DOHH2 (cell line): ENCODE results near the gene FAM180A.

Source experiments
- H3F3A ChIP-seq: fragments of 200-600 bp; sonication (generic), shearing (Covaris generic); 2 replicates; pipeline ENCODE4 v1.6.0; 2016; ENCODE audit warnings: antibody characterized with exemption, mild to moderate bottlenecking; ENCODE audit not compliant: control insufficient read depth, insufficient read depth
- H3K27ac ChIP-seq: fragments of 200-600 bp; sonication (generic); 2 replicates; pipeline ENCODE4 v1.5.1; 2014; ENCODE audit warnings: low read depth, mild to moderate bottlenecking, low read length, moderate library complexity
- H3K27me3 ChIP-seq: fragments of 200-600 bp; sonication (generic); 2 replicates; pipeline ENCODE4 v1.6.1; 2014; ENCODE audit warnings: mild to moderate bottlenecking, low read length, mixed read lengths; ENCODE audit not compliant: control insufficient read depth
- H3K36me3 ChIP-seq: fragments of 200-600 bp; sonication (generic); 2 replicates; pipeline ENCODE4 v1.6.1; 2014; ENCODE audit warnings: mild to moderate bottlenecking, low read length, moderate library complexity, mixed read lengths; ENCODE audit not compliant: control insufficient read depth
- H3K4me1 ChIP-seq: fragments of 200-600 bp; sonication (generic); 2 replicates; pipeline ENCODE4 v1.6.1; 2014; ENCODE audit warnings: mild to moderate bottlenecking, low read length, mixed read lengths; ENCODE audit not compliant: control insufficient read depth
- H3K4me2 ChIP-seq: fragments of 200-600 bp; sonication (generic); 2 replicates; pipeline ENCODE4 v1.6.0; 2014; ENCODE audit warnings: mild to moderate bottlenecking, low read length, moderate library complexity
- H3K4me3 ChIP-seq: fragments of 200-600 bp; sonication (generic); 2 replicates; pipeline ENCODE4 v1.5.1; 2014; ENCODE audit warnings: mild to moderate bottlenecking, low read length, mixed read lengths
- H3K79me2 ChIP-seq: fragments of 200-600 bp; sonication (generic); 2 replicates; pipeline ENCODE4 v1.6.1; 2014; ENCODE audit warnings: mild to moderate bottlenecking, low read length, mixed read lengths; ENCODE audit not compliant: control insufficient read depth
- H3K9me2 ChIP-seq: fragments of 200-600 bp; sonication (generic); replicated peaks from 2 replicates; pipeline ENCODE4 v1.6.1; 2014; ENCODE audit warnings: mild to moderate bottlenecking, low read length, mixed read lengths; ENCODE audit not compliant: control insufficient read depth
- H3K9me3 ChIP-seq: fragments of 200-600 bp; sonication (generic); 2 replicates; pipeline ENCODE4 v1.6.1; 2014; ENCODE audit warnings: antibody characterized with exemption, low read length, mixed read lengths; ENCODE audit not compliant: control insufficient read depth, insufficient read depth
- H4K20me1 ChIP-seq: fragments of 200-600 bp; sonication (generic); 2 replicates; pipeline ENCODE4 v1.6.0; 2014; ENCODE audit warnings: low read depth, mild to moderate bottlenecking, antibody characterized with exemption, low read length, moderate library complexity; ENCODE audit not compliant: control insufficient read depth, insufficient read depth
- EZH2phosphoT487 ChIP-seq: fragments of 200-600 bp; sonication (generic); IDR thresholded peaks from 2 replicates; pipeline ENCODE4 v1.6.1; 2017; ENCODE audit warnings: borderline replicate concordance, mild to moderate bottlenecking, antibody characterized with exemption, low read length, moderate library complexity, mixed read lengths
- TF ChIP-seq, protein P1 (sequence below): fragments of 200-600 bp; sonication (generic); IDR thresholded peaks from one replicate; pipeline ENCODE4 v1.5.1; 2014; ENCODE audit warnings: antibody characterized with exemption, mild to moderate bottlenecking, low read depth, low read length; ENCODE audit not compliant: poor library complexity, severe bottlenecking

FAM180A gene

DNA sequence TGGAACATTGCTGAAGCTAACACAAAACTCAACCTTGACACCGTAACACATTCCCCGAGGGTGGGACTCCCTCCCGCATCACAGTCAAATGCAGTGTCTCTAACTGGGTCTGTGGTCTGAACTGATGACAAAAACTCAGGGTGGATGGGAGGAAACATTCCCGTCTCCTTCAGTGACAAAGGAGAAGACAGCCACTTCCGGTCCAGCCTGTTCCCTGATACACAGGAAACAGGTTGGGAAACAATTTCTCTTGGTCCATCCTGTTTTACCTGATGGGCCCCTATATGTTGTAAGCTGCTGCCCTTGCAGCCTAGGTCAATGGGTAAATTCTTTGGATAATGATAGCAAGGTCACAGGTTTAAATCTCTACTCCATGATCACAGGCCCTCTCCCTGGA, 41.0 kb downstream of the FAM180A start:
- peaks cover 3% of the 10 kb centered on the region; the same call in 1 of the 2 replicates for H3K27me3 ChIP-seq
- H3K36me3 ChIP-seq, result no peaks in the 10 kb centered on the region
- no peaks in the 10 kb centered on the region for H3K79me2 ChIP-seq
- H3K4me2 ChIP-seq, result no peak overlapping the region
- H4K20me1 ChIP-seq, result no peaks in the 10 kb centered on the region
- H3K4me3 ChIP-seq, result no peak overlapping the region
- no peaks in the 10 kb centered on the region for H3F3A ChIP-seq
- no peaks in the 10 kb centered on the region for H3K9me2 ChIP-seq
- no peak overlapping the region for H3K27ac ChIP-seq
- H3K9me3 ChIP-seq, result no peaks in the 10 kb centered on the region
- TF ChIP-seq, protein P1, sequence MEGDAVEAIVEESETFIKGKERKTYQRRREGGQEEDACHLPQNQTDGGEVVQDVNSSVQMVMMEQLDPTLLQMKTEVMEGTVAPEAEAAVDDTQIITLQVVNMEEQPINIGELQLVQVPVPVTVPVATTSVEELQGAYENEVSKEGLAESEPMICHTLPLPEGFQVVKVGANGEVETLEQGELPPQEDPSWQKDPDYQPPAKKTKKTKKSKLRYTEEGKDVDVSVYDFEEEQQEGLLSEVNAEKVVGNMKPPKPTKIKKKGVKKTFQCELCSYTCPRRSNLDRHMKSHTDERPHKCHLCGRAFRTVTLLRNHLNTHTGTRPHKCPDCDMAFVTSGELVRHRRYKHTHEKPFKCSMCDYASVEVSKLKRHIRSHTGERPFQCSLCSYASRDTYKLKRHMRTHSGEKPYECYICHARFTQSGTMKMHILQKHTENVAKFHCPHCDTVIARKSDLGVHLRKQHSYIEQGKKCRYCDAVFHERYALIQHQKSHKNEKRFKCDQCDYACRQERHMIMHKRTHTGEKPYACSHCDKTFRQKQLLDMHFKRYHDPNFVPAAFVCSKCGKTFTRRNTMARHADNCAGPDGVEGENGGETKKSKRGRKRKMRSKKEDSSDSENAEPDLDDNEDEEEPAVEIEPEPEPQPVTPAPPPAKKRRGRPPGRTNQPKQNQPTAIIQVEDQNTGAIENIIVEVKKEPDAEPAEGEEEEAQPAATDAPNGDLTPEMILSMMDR, result no peak
- no peak for TF ChIP-seq EZH2phosphoT487
- no peaks in the 10 kb centered on the region for H3K4me1 ChIP-seq

DNA sequence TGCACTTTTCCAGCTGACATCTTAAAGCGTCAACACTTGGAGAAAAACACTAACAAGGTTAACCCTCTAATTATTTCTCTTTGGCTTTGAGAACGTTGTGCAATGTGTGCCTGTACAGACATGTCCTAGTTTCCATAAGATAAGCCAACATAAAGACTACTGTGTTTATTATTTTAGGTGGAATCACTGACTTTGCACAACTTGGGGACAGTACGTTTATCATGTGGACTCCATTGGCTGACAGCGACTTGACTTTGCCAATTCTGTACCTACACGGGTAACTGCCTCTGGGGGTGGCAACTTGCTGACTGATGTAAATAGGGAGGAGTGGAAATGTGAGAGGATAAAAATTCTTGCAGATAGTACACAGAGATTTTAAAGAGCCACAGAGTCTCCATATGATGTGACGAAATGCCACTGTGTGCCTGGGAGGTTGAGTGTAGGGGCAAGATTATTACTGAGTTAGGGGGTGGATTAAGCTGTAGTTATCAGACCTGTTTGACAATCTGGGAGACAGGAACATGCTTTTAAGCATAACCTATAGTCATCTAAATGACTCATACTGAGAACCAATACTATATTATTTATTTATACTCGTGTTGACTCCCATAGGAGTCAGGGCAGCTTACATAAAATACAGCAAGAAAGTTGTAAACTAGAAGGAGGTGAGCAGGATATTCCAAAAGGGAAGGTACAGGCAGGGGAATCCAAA, 41.6 kb downstream of the FAM180A start:
- Histone ChIP-seq H3K4me3 (no peak overlapping the region), H3K79me2 (no peaks in the 10 kb centered on the region), H3K4me2 (no peak overlapping the region), H3K27me3 (peaks cover 3% of the 10 kb centered on the region; the same call in 1 of the 2 replicates), H3K9me2 (no peaks in the 10 kb centered on the region), H3K4me1 (no peaks in the 10 kb centered on the region), H3F3A (no peaks in the 10 kb centered on the region), H3K36me3 (no peaks in the 10 kb centered on the region), H3K9me3 (no peaks in the 10 kb centered on the region), H3K27ac (no peak overlapping the region), H4K20me1 (no peaks in the 10 kb centered on the region)
- TF ChIP-seq EZH2phosphoT487, result no peak
- TF ChIP-seq, protein P1, result no peak

DNA sequence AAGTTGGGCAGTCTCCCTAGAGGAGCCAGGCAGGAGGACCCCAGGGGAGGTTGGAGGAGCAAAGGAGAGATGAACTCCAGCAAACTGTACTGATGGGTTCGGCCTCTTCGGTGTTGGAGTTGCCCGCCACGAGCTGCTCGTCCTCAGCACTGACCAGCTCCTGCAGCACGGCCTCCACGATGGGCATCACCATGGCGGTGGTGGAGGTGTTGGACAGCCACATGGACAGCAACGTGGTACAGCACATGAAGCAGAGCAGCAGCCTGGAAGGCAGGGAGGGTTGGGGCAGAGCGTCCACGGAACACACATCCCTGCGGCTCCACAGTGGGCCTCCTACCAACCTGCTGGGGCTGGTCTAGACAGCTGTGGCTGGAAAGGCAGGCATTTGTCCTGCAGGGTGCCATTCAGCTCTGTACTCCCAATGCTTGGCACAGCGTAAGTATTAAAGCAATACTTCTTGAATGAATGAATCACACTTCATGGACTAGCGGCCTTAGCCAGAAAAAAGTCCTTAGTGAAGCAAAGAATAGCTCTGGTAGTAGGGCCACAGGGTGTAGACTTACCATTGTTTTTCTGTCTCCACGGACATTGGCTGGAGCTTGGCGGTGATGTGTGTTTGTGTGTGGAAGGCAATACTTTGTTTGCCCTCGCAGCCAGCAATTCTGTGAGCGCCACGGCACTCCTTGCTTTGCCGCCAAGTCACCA, 42.4 kb downstream of the FAM180A start:
- no peaks in the 10 kb centered on the region for H3K79me2 ChIP-seq

More for the DNA sequence above, 42.4 kb downstream of the FAM180A start:
- H3K9me3 ChIP-seq, result no peaks in the 10 kb centered on the region
- H3K36me3 ChIP-seq, result no peaks in the 10 kb centered on the region
- no peaks in the 10 kb centered on the region for H4K20me1 ChIP-seq
- no peak overlapping the region for H3K27ac ChIP-seq
- TF ChIP-seq EZH2phosphoT487, result no peak
- TF ChIP-seq, protein P1, result no peak
- H3K9me2 ChIP-seq, result no peaks in the 10 kb centered on the region
- no peaks in the 10 kb centered on the region for H3F3A ChIP-seq
- no peak overlapping the region for H3K4me3 ChIP-seq
- H3K27me3 ChIP-seq, result peaks cover 3% of the 10 kb centered on the region; the same call in 1 of the 2 replicates
- H3K4me1 ChIP-seq, result no peaks in the 10 kb centered on the region
- no peak overlapping the region for H3K4me2 ChIP-seq
